Natural killer cell (primary cell): ENCODE measurements around the gene ATL2. TPM values are rescaled to one million over a fixed set of nuclear protein-coding genes. Genes with fewer than 3 reads are reported as not detected.

Experiments
- ATAC-seq, 3 donors: fragments of 150-1000 bp in 2 of 3; fragments of 200-7000 bp in 1 of 3; cut with Tn5 transposase; 1 replicate in 1 of 3; 2 replicates in 2 of 3; pipeline ENCODE4 v1.10.0; 2021; ENCODE audit warnings: mild to moderate bottlenecking in 2 of 3, moderate library complexity in 2 of 3
- DNase-seq, 2 donors: peaks; one replicate each; pipeline versions ENCODE4 v3.0.0 to v3.0.0-alpha.2; 2013 to 2021; ENCODE audit warnings: mixed read lengths in 1 of 2
- H3K27ac ChIP-seq: one replicate; pipeline ENCODE4 v1.5.1; 2013; ENCODE audit warnings: mild to moderate bottlenecking, low read length
- H3K27me3 ChIP-seq: one replicate; pipeline ENCODE4 v1.6.1; 2013; ENCODE audit warnings: low read length; ENCODE audit not compliant: control insufficient read depth, insufficient read depth
- H3K36me3 ChIP-seq: one replicate; pipeline ENCODE4 v1.6.1; 2013; ENCODE audit warnings: low read length; ENCODE audit not compliant: control insufficient read depth, insufficient read depth
- H3K4me1 ChIP-seq: one replicate; pipeline ENCODE4 v1.6.1; 2013; ENCODE audit warnings: low read length; ENCODE audit not compliant: control insufficient read depth, insufficient read depth
- H3K4me3 ChIP-seq: one replicate; pipeline ENCODE4 v1.5.1; 2013; ENCODE audit warnings: low read length
- H3K9me3 ChIP-seq: one replicate; pipeline ENCODE4 v1.6.1; 2013; ENCODE audit warnings: low read length; ENCODE audit not compliant: control insufficient read depth, insufficient read depth
- H3K27ac Mint-ChIP-seq, 2 donors: one replicate each; pipeline ENCODE4 v1.8.0; 2022; ENCODE audit warnings: mild to moderate bottlenecking in 2 of 2, mixed read lengths in 2 of 2, moderate library complexity in 1 of 2
- H3K27me3 Mint-ChIP-seq, 2 donors: one replicate each; pipeline ENCODE4 v1.8.0; 2022; ENCODE audit warnings: low read depth in 2 of 2, mixed read lengths in 2 of 2
- H3K36me3 Mint-ChIP-seq: one replicate; pipeline ENCODE4 v1.8.0; 2022; ENCODE audit warnings: mixed read lengths
- H3K4me1 Mint-ChIP-seq, 2 donors: one replicate each; pipeline ENCODE4 v1.8.0; 2022; ENCODE audit warnings: mixed read lengths in 2 of 2
- H3K4me3 Mint-ChIP-seq: one replicate; pipeline ENCODE4 v1.8.0; 2022; ENCODE audit warnings: mild to moderate bottlenecking, moderate library complexity, mixed read lengths
- H3K9me3 Mint-ChIP-seq, 2 donors: one replicate each; pipeline ENCODE4 v1.8.0; 2022; ENCODE audit warnings: mixed read lengths in 2 of 2
- CTCF ChIP-seq: fragments of 200-600 bp; IDR thresholded peaks from one replicate; pipeline ENCODE4 v1.8.0; 2022; ENCODE audit warnings: antibody characterized with exemption
- WGBS: methylation state at CpG from one replicate; pipeline ENCODE4 v1.1.7; 2013; ENCODE audit warnings: missing lambda C conversion rate; ENCODE audit not compliant: insufficient coverage; 5-methylcytosine and 5-hydroxymethylcytosine counted together
- intact Hi-C: fragments of 100-400 bp; cut with micrococcal nuclease; formaldehyde crosslinking; loops from one replicate; pipeline ENCODE4 v1.14.2; 2022
- total RNA-seq, 4 donors: library from RNA; stranded (reverse); fragments of 120-200 nt in 1 of 4; gene quantifications; one replicate each; pipeline versions ENCODE4 v1.2.3 to v1.2.4, GENCODE V29; 2013 to 2022

Gene ATL2
- total RNA-seq, 3 donors from 2014 or later (not counting 1 experiment from before 2014, with no cell fraction given) = 48.3 to 51.8 (median 51.5) TPM

GRCh38 chr2:38409156-38410102 lies 32.4 kb upstream of the ATL2 start:
- H3K4me3 Mint-ChIP-seq = no peak overlapping the region
- H3K9me3 ChIP-seq = peaks cover 8% of the 10 kb centered on the region
- 62% methylated on average over 2 of the region's 2 CpGs for WGBS
- peaks cover 0 to 3% of the 10 kb centered on the region in 2 donors for H3K27me3 Mint-ChIP-seq
- H3K4me3 ChIP-seq = no peak overlapping the region
- DNase-seq = no peak
- H3K4me1 ChIP-seq = no peaks in the 10 kb centered on the region
- no peak overlapping the region for H3K27ac Mint-ChIP-seq
- no peak overlapping the region for H3K27ac ChIP-seq
- peaks cover 17% of the 10 kb centered on the region for H3K36me3 Mint-ChIP-seq
- ATAC-seq = no peak
- H3K36me3 ChIP-seq = no peaks in the 10 kb centered on the region
- no peak for TF ChIP-seq CTCF
- H3K4me1 Mint-ChIP-seq = no peaks in the 10 kb centered on the region
- H3K9me3 Mint-ChIP-seq = peaks cover 5 to 7% of the 10 kb centered on the region in 2 donors
- intact Hi-C loops = no loop called here
- no peaks in the 10 kb centered on the region for H3K27me3 ChIP-seq

DNA sequence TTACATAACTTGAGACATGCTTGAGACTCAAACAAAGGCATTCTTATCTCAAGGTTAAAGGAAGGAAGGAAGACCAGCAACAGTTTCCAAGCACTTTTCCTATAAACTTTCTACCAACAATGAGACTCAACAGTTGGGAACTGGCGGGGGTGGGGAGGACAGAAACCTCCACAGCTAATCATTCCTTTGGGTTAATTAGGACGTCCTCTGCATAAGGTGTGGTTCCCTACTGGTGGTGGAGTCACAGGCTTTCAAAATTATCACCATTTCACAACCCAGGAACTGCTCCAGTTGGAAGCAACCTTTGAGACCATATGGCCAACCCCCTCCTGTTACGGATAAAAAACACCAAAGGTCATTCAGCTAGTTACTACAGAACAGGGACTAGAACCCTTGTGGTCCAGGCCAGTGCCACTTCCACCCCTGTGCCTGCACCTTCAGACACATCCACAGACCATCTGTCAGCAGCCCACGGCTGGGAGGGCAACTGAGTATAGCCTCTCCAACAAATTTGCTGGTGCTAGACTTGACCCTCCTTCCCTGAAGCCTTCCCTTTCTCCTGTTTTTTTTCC lies 30.1 kb upstream of the ATL2 start:
- intact Hi-C loops = no loop called here
- Histone ChIP-seq H3K36me3 (no peaks in the 10 kb centered on the region), H3K4me3 (no peak overlapping the region), H3K4me1 (no peaks in the 10 kb centered on the region), H3K27ac (no peak overlapping the region), H3K9me3 (no peaks in the 10 kb centered on the region), H3K27me3 (no peaks in the 10 kb centered on the region)
- DNase-seq = no peak
- ATAC-seq = no peak
- 84% methylated on average over 3 of the region's 4 CpGs for WGBS
- H3K27ac Mint-ChIP-seq = no peak overlapping the region
- no peak overlapping the region for H3K4me3 Mint-ChIP-seq
- no peaks in the 10 kb centered on the region for H3K4me1 Mint-ChIP-seq
- H3K27me3 Mint-ChIP-seq = peaks cover 0 to 3% of the 10 kb centered on the region in 2 donors
- TF ChIP-seq CTCF = no peak
- H3K36me3 Mint-ChIP-seq = peaks cover 1% of the 10 kb centered on the region
- H3K9me3 Mint-ChIP-seq = peaks cover 0 to under 1% of the 10 kb centered on the region in 2 donors

DNA sequence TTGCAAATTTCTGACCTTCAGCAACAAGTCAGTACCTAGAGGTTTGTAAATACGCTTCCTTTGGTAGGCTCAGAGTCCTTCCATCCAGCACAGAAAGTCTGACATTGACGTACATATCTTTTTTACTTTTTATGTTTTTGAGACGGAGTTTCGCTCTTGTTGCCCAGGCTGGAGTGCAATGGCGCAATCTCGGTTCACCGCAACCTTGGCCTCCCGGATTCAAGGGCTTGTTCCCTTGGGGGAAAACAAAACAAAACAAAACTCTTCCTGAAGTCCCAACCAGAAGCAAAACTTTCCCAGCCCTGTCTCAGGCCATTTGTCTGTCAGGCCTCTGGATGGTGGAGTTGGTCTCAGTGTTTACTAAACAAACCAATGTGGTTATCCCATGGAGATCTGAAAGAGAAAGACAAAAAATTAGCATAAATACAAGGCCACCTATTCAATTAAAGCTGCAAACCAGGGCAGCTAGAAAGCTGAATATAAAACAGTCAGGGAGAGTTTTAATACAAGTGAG lies 29.6 kb upstream of the ATL2 start:
- intact Hi-C loops = no loop called here
- DNase-seq = no peak
- Mint-ChIP-seq H3K9me3 (no peaks in the 10 kb centered on the region), H3K36me3 (no peaks in the 10 kb centered on the region), H3K27ac (no peak overlapping the region), H3K4me3 (no peak overlapping the region), H3K27me3 (peaks cover 0 to 3% of the 10 kb centered on the region in 2 donors), H3K4me1 (no peaks in the 10 kb centered on the region)
- no peak for ATAC-seq
- 91% methylated on average over 8 of the region's 8 CpGs for WGBS
- H3K27me3 ChIP-seq = no peaks in the 10 kb centered on the region
- no peaks in the 10 kb centered on the region for H3K4me1 ChIP-seq
- H3K9me3 ChIP-seq = no peaks in the 10 kb centered on the region
- H3K4me3 ChIP-seq = no peak overlapping the region
- H3K36me3 ChIP-seq = no peaks in the 10 kb centered on the region
- no peak for TF ChIP-seq CTCF
- H3K27ac ChIP-seq = no peak overlapping the region
